HG03039 (cell line): ENCODE results near the gene ARHGAP11A.

Experiments
- ATAC-seq: cut with Tn5 transposase; IDR thresholded peaks from one replicate; pipeline ENCODE4 v1.9.1; 2021; ENCODE audit warnings: mild to moderate bottlenecking, moderate library complexity; ENCODE audit not compliant: unreplicated experiment

Gene ARHGAP11A

DNA sequence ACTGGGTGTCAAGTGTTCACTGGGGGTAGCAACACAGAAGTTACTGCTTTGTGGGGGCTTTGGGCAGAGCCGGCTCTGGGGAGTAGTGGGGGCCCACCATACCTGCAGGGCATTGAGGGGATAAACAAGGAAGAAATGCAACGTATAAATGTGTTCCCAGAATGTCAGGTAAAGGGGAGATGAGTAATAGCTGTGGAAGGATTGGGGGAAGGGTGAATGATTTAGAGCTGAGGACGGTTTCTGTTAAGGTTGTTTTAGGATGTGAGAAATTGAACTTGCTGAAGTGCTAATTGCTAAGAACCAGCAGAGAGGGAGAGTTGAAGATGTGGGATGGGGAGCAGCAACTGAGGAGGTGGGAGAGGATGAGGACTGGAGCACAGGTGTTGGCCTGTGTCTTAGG lies 36.9 kb downstream of the ARHGAP11A start:
- no peak for ATAC-seq

- ATAC-seq, result no peak
Observed at GRCh38 chr15:32656091-32656490, 40.8 kb downstream of the ARHGAP11A start.

DNA sequence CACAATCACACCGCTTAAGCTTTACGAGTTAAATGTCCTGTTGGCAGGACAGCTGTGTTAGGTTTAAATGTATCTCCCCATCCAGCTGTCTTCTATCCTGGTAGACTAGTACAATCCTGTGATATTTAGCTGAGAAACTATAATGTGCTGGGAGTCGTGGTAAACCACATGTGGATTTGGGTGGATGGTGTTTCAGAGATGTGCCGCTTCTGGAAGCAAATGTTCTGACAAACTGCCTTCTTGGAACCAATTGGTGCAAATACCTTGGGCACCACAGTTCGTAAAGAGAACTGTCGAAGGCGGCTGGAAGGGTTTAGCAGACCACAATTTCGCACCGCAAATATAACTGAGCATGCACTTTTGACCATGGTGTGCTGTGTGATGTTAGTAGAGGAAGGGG lies 41.2 kb downstream of the ARHGAP11A start:
- ATAC-seq, result no peak

- ATAC-seq, result no peak
Observed at GRCh38 chr15:32657198-32657883, 42.0 kb downstream of the ARHGAP11A start.

GRCh38 chr15:32657941-32658340 lies 42.6 kb downstream of the ARHGAP11A start:
- no peak for ATAC-seq

DNA sequence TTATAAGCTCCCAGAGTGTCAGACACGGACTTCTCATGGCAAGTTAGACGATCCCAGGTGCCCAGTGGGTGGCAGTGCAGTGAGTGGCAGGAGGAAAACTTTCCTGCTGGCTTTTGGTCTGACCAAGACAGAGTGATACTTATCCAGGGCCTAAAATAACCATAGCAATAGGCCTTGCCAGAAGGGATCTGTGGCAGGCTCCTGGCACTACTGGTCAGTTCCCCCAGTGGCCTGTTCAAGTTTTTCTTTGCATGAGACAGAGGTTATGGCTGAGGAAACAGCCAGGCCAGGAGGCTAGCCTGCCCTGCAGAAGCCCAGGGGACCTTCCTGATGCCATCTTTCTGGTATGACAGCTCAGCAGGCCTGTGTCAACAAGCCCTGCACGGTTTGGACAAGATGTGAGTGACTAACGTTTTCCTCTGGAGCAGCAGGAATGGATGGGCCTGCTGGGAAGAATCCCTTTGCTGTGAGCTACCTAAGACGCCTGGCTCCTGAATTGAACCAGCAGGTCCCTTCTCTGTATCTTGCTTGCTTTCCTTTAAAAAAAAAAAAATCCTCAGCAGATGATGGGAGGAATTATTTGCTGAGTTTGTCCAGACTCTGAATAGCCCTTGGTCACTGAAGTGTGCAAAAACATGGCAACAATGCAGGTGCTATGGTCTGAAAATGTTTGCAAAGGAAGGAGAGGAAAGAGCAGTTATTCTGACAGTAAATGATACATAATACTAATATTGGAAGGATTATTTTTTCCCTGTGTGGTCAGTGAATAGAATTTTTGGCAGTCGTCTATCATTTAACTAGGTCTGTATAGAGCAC lies 44.2 kb downstream of the ARHGAP11A start:
- ATAC-seq, result no peak

DNA sequence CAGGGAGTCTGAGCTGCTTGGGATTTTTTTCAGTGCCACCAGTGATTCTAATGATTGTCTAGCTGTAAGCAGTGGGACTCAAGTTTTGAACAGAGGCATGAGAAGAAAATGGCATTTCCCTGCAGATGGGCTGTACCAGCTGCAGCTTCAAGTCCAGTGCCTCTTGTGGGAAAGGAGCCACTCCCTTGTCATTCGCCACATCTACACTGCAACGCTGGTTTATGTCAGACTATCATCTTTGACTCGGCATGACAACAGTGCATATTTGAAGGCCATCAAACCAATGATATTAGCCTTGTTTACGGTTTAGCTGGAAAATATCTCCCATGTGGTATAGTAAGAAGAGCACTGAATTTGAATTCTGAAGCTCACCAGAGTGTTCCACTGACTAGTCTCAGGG lies 48.4 kb downstream of the ARHGAP11A start:
- no peak for ATAC-seq

GRCh38 chr15:32664796-32665195 lies 49.5 kb downstream of the ARHGAP11A start:
- ATAC-seq, result no peak

DNA sequence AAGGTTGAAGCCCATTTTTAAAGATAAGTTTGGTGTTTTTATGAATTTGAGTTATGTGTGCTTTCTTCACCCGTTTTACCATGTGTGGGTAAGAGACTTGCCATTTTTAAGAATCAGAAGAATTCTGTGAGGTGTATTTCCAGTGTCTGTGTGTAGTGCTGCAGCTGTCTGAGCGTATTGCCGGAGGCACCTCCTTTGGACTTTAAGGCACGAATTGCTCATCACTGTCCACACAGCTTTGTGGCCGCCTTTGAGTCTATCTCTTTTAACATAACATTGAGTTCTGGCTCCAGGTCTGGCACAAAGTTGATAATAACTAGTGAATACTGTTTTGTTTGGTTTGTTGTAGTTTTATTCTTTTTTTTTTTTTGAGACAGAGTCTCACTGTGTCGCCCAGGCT lies 52.0 kb downstream of the ARHGAP11A start:
- no peak for ATAC-seq

DNA sequence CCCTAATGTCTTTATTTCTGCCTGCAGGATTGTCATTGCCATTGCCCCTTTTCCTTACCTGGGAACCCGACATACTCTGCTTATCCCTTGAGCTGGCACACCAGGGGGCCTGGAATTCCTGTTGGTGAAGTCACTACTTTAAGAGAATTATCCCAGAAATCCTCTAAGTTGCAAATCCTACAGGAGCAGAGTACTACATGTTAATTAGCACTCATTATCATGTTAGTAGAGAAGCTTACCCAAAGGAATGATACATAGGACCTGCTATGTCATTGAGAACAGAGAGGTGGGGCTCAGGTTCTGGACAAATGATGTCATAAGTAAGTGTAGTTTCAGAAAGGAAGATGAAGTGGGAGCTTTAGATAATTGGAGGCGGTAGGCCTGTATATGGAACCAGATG lies 53.6 kb downstream of the ARHGAP11A start:
- ATAC-seq, result no peak

- ATAC-seq, result no peak
Observed at GRCh38 chr15:32669896-32670611, 54.8 kb downstream of the ARHGAP11A start.

GRCh38 chr15:32670623-32671022 lies 55.3 kb downstream of the ARHGAP11A start:
- ATAC-seq, result no peak

DNA sequence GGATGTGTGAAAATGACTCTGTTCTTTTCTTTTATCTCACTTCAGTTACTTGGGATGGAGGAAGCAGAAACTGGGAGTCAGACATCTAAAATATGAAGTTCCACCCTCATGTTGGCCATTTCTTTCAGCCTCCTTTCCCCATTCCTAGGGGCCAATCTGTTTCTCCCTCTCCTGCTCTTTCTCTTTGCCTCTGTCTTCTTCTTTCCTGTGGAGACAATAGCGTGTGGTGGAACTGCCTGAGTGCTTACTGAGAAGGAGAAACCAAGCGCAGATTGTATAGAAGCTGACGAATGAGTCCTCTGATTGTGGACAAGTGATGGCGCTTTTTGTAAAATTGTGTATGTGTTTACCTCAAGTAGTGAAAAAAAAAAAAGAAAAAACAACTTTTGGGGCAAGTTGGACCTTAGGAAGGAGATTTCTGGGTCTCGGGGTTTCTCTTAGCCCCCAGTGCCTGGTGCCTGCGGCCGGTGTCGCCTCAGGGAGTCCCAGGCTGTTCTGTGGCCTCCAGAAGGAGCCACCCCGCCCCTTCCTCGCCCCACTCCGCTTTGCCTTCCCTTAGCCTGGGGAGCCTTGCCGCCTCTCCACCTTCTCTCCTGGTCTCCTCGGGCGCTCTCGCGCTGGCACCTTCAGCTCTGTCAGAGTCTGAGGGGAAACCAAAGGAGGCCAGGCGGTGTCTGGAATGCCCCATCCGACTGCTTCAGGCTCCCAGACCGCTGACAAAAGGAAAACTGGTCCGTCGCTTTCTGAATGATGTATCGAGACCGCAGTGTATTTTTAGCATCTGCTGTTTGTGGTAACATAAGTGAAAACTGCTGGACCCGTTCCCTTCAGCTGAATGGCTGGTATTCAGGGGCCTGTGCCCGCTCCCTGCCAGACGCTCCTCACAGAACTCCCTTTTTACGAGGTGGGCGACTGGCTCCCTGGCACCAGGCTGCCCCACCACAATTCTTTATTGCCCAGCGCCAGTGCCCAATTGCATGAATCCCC lies 56.3 kb downstream of the ARHGAP11A start:
- ATAC-seq, result no peak

- ATAC-seq, result no peak
Observed at GRCh38 chr15:32674681-32675080, 59.4 kb downstream of the ARHGAP11A start.

- no peak for ATAC-seq
Observed at GRCh38 chr15:32675466-32675865, 60.2 kb downstream of the ARHGAP11A start.

GRCh38 chr15:32676169-32676568 lies 60.9 kb downstream of the ARHGAP11A start:
- no peak for ATAC-seq

DNA sequence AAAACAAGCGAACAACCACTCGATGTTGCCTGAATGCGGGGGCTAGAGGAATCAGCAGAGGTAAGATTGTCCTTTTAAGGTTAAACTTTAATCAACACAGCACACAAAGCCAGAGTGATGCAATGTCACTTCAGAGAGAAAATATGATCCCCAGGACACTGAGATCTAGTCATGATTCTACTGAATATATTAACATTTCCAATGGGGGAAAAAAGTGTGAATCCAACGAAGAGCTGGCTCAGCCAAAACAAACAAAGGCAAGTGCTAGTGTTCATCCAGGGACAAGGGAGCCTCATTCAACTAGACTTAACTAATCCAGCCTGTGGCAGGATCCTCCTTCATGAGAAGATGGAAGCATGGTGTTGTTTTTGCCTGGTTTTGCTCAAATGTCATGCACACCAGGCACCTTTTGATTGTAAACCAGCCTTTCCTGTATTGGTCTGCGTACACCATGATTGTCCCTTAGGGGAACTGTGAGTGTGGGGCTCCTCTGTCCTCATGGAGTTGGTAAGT lies 62.0 kb downstream of the ARHGAP11A start:
- ATAC-seq, result no peak

DNA sequence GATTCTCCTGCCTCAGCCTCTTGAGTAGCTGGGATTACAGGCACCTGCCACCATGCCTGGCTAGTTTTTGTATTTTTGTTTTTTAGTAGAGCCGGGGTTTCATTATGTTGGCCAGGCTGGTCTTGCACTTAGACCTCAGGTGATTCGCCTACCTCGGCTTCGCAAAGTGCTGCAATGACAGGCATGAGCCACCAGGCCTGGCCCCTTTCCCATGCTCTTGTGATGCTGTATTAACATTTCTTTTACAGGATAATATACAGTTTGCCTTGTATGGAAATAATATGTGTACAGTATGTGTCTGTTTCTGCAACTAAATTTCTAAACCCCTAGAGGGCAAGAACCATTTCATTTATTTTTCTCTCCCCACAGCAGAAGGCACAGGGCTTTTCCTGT lies 64.0 kb downstream of the ARHGAP11A start:
- no peak for ATAC-seq

DNA sequence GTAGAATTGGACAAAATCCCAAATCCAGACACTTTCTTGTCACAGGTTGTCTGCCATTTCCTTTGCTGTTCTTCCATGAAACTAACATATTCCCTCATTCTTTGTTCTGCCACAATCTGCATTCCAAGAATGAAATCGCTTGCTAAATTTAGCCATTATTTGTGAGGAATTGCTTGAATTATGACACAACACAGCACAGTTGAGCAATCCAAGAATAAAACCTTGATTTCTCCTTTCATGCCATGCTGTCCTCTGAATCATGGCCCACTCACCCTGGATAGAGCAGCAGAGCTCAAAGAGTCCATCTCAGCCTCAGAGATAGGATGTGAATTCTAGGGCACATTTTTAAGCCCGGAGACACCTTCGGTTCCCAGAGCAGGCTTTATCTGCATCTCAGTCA lies 67.3 kb downstream of the ARHGAP11A start:
- ATAC-seq, result no peak

- no peak for ATAC-seq
Observed at GRCh38 chr15:32682977-32683630, 67.8 kb downstream of the ARHGAP11A start.
